Regular cardiac myocyte (primary cell): Measurements from ENCODE around the gene LYPLAL1. TPM values are rescaled to one million over a fixed set of nuclear protein-coding genes. Genes with fewer than 3 reads are reported as not detected.

Source experiments
- total RNA-seq: library from RNA; depleted of rRNA; stranded (reverse); fragments of >200 nt; gene quantifications from 2 replicates; pipeline ENCODE4 v1.2.3, GENCODE V29; 2014

Gene LYPLAL1
- 22.6 and 45.4 TPM in 2 replicates for total RNA-seq

GRCh38 chr1:219173758-219174459, at the start of gene LYPLAL1:
TSS of gene LYPLAL1 (plus strand) at chr1:219173878. CDS start at chr1:219173891, 13 bp downstream.

